HEK293 (cell line): ENCODE measurements around the gene AIG1.

Experiments used
- CTCF ChIP-seq: fragments of 450-650 bp; formaldehyde crosslinking; IDR thresholded peaks from 2 replicates; pipeline ENCODE4 v1.5.1; 2016; ENCODE audit warnings: missing biosample characterization, missing genetic modification characterization
- GLI2 ChIP-seq: fragments of 450-650 bp; formaldehyde crosslinking; IDR thresholded peaks from 2 replicates; pipeline ENCODE4; 2017; ENCODE audit warnings: missing biosample characterization, missing genetic modification characterization, low read depth, borderline replicate concordance
- PRDM10 ChIP-seq: fragments of 450-650 bp; formaldehyde crosslinking; IDR thresholded peaks from 2 replicates; pipeline ENCODE4 v1.5.1; 2016; ENCODE audit warnings: missing biosample characterization, missing genetic modification characterization
- ZNF175 ChIP-seq: fragments of 450-650 bp; formaldehyde crosslinking; IDR thresholded peaks from 2 replicates; pipeline ENCODE4 v1.5.1; 2016; ENCODE audit warnings: missing biosample characterization, missing genetic modification characterization
- ZNF18 ChIP-seq: fragments of 450-650 bp; formaldehyde crosslinking; IDR thresholded peaks from 2 replicates; pipeline ENCODE4 v1.5.1; 2016; ENCODE audit warnings: missing biosample characterization, missing genetic modification characterization
- ZNF184 ChIP-seq: fragments of 450-650 bp; IDR thresholded peaks from 2 replicates; pipeline ENCODE4 v1.5.1; 2018; ENCODE audit warnings: missing biosample characterization, mild to moderate bottlenecking, missing genetic modification characterization
- ZNF324 ChIP-seq: fragments of 450-650 bp; formaldehyde crosslinking; IDR thresholded peaks from 2 replicates; pipeline ENCODE4 v1.5.1; 2016; ENCODE audit warnings: missing biosample characterization, missing genetic modification characterization
- ZNF785 ChIP-seq: fragments of 450-650 bp; formaldehyde crosslinking; IDR thresholded peaks from 2 replicates; pipeline ENCODE4 v1.5.1; 2016; ENCODE audit warnings: missing biosample characterization, missing genetic modification characterization
- TF ChIP-seq, protein P1 (sequence below): fragments of 450-650 bp; formaldehyde crosslinking; IDR thresholded peaks from 2 replicates; pipeline ENCODE4 v1.5.1; 2016; ENCODE audit warnings: missing biosample characterization, missing genetic modification characterization

- TF ChIP-seq, protein P1, sequence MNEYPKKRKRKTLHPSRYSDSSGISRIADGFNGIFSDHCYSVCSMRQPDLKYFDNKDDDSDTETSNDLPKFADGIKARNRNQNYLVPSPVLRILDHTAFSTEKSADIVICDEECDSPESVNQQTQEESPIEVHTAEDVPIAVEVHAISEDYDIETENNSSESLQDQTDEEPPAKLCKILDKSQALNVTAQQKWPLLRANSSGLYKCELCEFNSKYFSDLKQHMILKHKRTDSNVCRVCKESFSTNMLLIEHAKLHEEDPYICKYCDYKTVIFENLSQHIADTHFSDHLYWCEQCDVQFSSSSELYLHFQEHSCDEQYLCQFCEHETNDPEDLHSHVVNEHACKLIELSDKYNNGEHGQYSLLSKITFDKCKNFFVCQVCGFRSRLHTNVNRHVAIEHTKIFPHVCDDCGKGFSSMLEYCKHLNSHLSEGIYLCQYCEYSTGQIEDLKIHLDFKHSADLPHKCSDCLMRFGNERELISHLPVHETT (tag by site-specific recombination), result no peak
- TF ChIP-seq CTCF (tag by site-specific recombination) (no peak), ZNF18 (tag by site-specific recombination) (no peak), PRDM10 (tag by site-specific recombination) (no peak), ZNF184 (tag by site-specific recombination) (no peak), ZNF175 (no peak), ZNF324 (no peak), GLI2 (tag by site-specific recombination) (no peak), ZNF785 (tag by site-specific recombination) (no peak)
These were observed 63.3 kb downstream of the AIG1 start for GRCh38 chr6:143123941-143124340.
